Testis (tissue), 2 donors: Measurements from ENCODE around the gene DCLK2.

Experiments
- POLR2A ChIP-seq: fragments of 450-650 bp; IDR thresholded peaks from one replicate; pipeline ENCODE4 v1.6.1; 2017; ENCODE audit warnings: antibody characterized with exemption, mild to moderate bottlenecking, moderate library complexity
- TF ChIP-seq, protein P1 (sequence below), 3 experiments: fragments of 450-650 bp in 2 of 3; fragments of 200-600 bp in 1 of 3; sonication (generic) in 1 of 3; IDR thresholded peaks; one replicate each; pipeline ENCODE4 v1.5.1; 2016 to 2019; ENCODE audit warnings: antibody characterized with exemption in 3 of 3, mild to moderate bottlenecking in 2 of 3, moderate library complexity in 1 of 3

DNA sequence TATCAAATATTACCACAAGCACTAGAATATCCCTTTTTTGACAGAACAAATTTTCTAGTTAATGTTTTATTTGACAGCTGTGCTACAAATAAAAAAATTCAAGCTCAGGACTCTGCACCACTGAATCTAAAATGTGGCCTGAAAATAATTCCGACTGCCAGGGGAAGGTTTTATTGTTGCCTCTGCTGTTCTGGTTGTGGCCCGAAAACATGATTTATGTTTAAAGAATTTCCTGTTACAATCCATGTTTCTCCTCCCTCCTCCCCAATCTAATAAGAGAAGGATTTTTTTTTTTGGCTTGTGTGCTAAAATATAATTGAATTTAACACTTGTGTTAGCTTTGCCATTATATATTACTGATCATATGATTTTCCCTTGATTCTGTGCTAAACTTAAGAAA, 227.8 kb downstream of the DCLK2 start:
- TF ChIP-seq, protein P1, sequence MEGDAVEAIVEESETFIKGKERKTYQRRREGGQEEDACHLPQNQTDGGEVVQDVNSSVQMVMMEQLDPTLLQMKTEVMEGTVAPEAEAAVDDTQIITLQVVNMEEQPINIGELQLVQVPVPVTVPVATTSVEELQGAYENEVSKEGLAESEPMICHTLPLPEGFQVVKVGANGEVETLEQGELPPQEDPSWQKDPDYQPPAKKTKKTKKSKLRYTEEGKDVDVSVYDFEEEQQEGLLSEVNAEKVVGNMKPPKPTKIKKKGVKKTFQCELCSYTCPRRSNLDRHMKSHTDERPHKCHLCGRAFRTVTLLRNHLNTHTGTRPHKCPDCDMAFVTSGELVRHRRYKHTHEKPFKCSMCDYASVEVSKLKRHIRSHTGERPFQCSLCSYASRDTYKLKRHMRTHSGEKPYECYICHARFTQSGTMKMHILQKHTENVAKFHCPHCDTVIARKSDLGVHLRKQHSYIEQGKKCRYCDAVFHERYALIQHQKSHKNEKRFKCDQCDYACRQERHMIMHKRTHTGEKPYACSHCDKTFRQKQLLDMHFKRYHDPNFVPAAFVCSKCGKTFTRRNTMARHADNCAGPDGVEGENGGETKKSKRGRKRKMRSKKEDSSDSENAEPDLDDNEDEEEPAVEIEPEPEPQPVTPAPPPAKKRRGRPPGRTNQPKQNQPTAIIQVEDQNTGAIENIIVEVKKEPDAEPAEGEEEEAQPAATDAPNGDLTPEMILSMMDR (IDR thresholded peaks at IDR 0.05), result no peak
- TF ChIP-seq POLR2A, result no peak
